Measurements from ENCODE around the gene CAMK4.
A peak's percentile ranks its signal among the peaks of the same experiment; 100 is the strongest.

Gene CAMK4

DNA sequence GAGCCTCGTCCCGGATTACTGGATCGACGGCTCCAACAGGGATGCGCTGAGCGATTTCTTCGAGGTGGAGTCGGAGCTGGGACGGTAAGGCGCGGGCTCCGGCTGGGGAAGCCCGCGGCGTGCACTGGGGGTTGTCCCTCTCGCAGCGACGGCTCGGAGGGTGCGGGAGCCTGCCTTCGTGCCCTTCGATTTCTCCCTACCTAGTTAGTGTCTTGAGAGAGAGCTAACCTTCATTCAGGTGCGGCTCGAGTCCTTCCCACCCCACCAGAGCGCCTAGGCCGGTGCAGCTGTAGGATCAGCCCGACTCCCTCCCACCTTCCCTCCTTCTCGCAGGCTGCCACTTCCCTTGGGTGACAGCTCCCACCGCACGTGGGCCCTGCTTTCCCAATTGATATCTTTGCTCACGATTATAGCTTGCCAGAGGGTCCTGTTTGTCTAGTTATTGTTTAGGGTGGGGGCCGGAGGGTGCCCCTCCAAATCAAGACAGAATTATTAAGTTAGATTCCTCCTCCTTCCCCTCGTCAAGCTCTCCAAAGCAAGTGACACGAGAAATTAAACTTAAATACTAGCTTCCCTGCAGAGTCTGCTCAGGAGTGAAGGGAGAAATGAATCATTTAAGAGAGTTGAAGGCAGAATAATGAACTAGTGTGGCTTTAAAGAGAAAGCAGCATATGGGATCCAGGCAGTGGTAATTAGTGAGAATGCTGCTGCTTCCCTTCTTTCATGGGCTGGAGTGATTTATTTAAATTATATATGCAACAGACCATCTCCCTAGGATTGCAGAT lies 569 bp downstream of the CAMK4 start:
- DNase-seq (ENCODE audit: low read depth) = no peak
- TF ChIP-seq, protein P1, sequence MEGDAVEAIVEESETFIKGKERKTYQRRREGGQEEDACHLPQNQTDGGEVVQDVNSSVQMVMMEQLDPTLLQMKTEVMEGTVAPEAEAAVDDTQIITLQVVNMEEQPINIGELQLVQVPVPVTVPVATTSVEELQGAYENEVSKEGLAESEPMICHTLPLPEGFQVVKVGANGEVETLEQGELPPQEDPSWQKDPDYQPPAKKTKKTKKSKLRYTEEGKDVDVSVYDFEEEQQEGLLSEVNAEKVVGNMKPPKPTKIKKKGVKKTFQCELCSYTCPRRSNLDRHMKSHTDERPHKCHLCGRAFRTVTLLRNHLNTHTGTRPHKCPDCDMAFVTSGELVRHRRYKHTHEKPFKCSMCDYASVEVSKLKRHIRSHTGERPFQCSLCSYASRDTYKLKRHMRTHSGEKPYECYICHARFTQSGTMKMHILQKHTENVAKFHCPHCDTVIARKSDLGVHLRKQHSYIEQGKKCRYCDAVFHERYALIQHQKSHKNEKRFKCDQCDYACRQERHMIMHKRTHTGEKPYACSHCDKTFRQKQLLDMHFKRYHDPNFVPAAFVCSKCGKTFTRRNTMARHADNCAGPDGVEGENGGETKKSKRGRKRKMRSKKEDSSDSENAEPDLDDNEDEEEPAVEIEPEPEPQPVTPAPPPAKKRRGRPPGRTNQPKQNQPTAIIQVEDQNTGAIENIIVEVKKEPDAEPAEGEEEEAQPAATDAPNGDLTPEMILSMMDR (conservative IDR thresholded peaks at IDR 0.05; ENCODE audit: low read depth, low read length) = no peak
- peak overlapping the region; percentile 61 for H3K4me3 ChIP-seq (ENCODE audit: low read length)

DNA sequence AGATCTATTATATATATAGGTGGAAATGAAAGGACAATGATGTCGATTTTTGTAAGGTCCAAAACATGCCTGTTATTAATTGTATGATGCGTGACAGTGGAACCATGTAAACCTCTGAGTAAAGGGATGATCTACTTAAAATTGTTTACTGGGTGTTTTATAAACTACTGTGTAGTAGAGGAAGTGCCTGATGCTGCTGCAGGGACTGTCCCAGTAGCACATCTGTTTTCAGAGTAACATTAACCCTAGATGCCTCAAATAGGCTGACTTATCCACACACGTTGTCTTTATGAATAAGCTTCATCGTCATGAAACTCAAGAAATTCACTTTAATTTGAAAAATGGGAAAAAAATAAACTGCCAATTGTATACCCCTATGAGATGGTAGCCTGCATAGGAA lies 1.7 kb downstream of the CAMK4 start:
- TF ChIP-seq, protein P1 (conservative IDR thresholded peaks at IDR 0.05; ENCODE audit: low read depth, low read length) = no peak
- no peak overlapping the region for H3K4me3 ChIP-seq (ENCODE audit: low read length)
- DNase-seq (ENCODE audit: low read depth) = no peak

DNA sequence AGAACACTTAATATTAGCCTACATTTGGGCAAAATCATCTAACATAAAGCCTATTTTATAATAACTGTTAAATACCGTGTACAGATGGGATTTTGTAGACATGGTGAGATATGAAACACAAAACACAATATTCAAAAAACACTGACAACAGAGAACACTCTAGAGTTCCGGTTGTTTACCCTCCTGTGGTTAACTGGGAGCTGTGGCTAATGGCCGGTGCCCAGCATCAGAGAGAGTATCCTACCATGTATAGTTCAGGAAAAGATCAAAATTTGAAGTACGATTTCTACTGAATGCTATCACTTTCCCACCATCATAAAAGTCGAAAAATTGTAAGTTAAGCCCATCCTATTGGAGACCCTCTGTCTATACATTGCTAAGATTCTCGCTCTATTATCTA lies 2.4 kb downstream of the CAMK4 start:
- DNase-seq (ENCODE audit: low read depth) = no peak
- TF ChIP-seq, protein P1 (conservative IDR thresholded peaks at IDR 0.05; ENCODE audit: low read depth, low read length) = no peak
- no peak overlapping the region for H3K4me3 ChIP-seq (ENCODE audit: low read length)

DNA sequence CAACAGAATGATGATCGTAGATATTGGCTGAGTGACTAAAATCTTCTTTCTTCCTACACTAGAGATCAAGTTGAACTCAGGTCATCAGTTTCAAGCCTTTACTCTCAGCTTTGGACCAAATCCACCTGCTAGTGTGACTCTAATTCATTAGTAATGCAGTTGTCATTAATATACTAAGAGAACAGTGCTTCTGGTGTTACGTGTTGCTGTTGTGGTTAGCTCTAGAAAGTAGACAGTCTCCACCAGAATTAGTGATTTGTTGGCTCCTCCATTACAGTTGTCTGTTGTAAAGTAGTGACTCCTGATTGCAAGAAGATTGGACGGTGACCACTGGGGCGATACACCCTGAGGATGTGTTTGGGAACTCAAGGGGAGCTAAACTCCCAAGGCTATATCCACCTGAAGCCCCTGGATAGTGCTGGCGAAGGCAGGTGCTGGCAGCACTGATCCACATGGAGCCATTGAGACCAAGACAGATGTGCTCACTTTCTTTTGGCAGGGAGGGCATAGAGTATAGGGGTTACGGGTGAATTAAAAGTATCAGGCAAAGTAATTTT lies 3.1 kb downstream of the CAMK4 start:
- TF ChIP-seq, protein P1 (conservative IDR thresholded peaks at IDR 0.05; ENCODE audit: low read depth, low read length) = no peak
- no peak overlapping the region for H3K4me3 ChIP-seq (ENCODE audit: low read length)
- DNase-seq (ENCODE audit: low read depth) = no peak

DNA sequence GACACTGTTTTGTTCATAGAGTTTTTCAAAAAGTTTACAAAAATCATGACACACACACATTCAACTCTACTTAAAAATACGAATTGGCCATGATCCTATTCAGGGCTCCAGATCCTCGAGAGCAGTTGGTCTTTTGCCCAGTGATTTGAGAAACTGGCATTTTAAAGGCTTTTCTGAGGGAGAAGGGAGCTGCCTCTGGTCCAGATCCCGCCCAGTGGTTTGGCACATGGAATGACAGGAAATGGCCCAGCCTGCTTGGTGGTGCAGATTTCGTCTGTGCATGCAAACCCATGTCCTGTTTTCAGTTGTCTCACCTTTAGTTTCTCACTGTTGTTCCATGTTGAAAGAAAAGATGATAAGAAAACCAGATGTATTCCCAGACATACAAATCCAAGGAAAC lies 3.6 kb downstream of the CAMK4 start:
- no peak overlapping the region for H3K4me3 ChIP-seq (ENCODE audit: low read length)
- DNase-seq (ENCODE audit: low read depth) = no peak
- TF ChIP-seq, protein P1 (conservative IDR thresholded peaks at IDR 0.05; ENCODE audit: low read depth, low read length) = no peak

DNA sequence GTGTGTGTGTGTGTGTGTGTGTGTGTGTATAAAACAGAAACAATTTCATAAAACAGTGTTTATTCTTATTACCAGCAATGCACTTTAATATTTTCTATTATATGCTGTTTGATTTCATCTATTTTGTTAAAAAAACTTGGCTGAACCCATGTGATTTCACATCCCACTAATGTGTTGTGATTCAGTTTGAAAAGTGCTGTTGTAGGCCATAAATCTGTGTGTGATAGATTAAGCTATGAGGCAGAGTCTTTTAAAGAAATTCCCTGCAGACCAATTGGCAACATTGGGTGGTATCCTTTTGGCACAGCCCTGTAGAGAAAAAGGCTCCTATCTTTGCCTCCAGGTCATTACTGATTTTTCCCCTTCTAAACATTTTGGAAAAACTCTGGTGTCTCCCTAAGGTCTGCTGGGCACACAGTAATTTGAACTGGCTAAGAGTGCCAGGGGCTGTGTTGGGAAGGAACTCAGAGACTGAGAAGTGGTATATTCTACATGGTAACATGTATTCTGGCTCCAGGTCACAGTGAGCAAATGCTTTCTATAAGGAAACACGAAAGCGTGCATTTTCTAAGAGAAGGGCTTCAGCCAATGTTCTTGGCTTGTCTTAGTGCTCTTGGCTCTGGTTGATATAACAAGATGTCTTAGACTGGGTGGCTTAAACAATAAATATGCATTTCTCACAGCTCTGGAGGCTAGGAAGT lies 4.5 kb downstream of the CAMK4 start:
- TF ChIP-seq, protein P1 (conservative IDR thresholded peaks at IDR 0.05; ENCODE audit: low read depth, low read length) = no peak
- H3K4me3 ChIP-seq (ENCODE audit: low read length) = no peak overlapping the region
- DNase-seq (ENCODE audit: low read depth) = no peak

Measured in retinal pigment epithelial cell (primary cell).